Activated naive CD4-positive, alpha-beta T cell treated with anti-CD3 and anti-CD28 coated beads, Interleukin-2, amount 10 ng/mL, durations not matched to agents 7 days and 5 days (primary cell): Measurements from ENCODE around the gene ANKRD17.
A peak's percentile ranks its signal among the peaks of the same experiment; 100 is the strongest.

ENCODE experiments used
- CTCF ChIA-PET: fragments of 350-600 bp; sonication (Branson Sonifier 250); formaldehyde crosslinking; loops from one replicate; lab custom pipeline; 2021; ENCODE audit warnings: antibody characterized with exemption; lab: Charles Lee
- DNase-seq: peaks from one replicate; pipeline ENCODE4 v3.0.0-alpha.2; 2020
- H3K27ac Mint-ChIP-seq: one replicate; pipeline ENCODE4 v1.8.0; 2021; ENCODE audit warnings: mild to moderate bottlenecking, moderate library complexity, mixed read lengths
- H3K27me3 Mint-ChIP-seq: one replicate; pipeline ENCODE4 v1.8.0; 2021; ENCODE audit warnings: mild to moderate bottlenecking, mixed read lengths
- H3K36me3 Mint-ChIP-seq: one replicate; pipeline ENCODE4 v1.8.0; 2021; ENCODE audit warnings: mixed read lengths
- H3K4me1 Mint-ChIP-seq: one replicate; pipeline ENCODE4 v1.8.0; 2021; ENCODE audit warnings: mixed read lengths
- H3K4me3 Mint-ChIP-seq: one replicate; pipeline ENCODE4 v1.8.0; 2021; ENCODE audit warnings: mild to moderate bottlenecking, moderate library complexity, mixed read lengths
- H3K9me3 Mint-ChIP-seq: one replicate; pipeline ENCODE4 v1.8.0; 2021; ENCODE audit warnings: mixed read lengths

The ANKRD17 gene

GRCh38 chr4:73092868-73093267, 165.7 kb downstream of the ANKRD17 start:
- no peak overlapping the region for H3K4me3 Mint-ChIP-seq
- no peaks in the 10 kb centered on the region for H3K9me3 Mint-ChIP-seq
- H3K36me3 Mint-ChIP-seq, result peaks cover 25% of the 10 kb centered on the region
- H3K27me3 Mint-ChIP-seq, result no peaks in the 10 kb centered on the region
- no peaks in the 10 kb centered on the region for H3K4me1 Mint-ChIP-seq
- CTCF ChIA-PET, result no interaction called here
- no peak for DNase-seq
- H3K27ac Mint-ChIP-seq, result peak overlapping the region; percentile 19

DNA sequence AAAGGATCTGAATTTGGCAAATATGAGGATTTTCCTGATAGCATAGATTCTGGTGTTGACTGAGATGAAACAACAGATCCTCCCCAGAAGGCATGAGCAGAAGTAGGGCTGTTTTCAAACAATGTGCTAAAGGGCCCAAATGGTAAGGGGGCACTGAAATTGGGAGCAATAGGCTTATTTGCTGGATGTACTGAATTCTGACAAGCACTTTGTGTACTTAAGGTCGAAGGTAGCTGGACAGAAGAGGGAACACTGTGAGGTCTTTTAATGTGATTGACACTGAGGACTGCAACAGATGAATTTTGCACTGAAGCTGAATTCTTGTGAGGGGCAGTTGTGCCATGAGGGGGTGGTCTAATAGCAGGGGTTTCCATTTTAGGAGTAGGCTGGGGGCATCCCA, 167.9 kb downstream of the ANKRD17 start:
- no peak overlapping the region for H3K4me3 Mint-ChIP-seq
- CTCF ChIA-PET, result no interaction called here
- peaks cover 32% of the 10 kb centered on the region for H3K36me3 Mint-ChIP-seq
- H3K4me1 Mint-ChIP-seq, result peaks cover 6% of the 10 kb centered on the region
- no peaks in the 10 kb centered on the region for H3K27me3 Mint-ChIP-seq
- no peak for DNase-seq
- H3K27ac Mint-ChIP-seq, result no peak overlapping the region
- no peaks in the 10 kb centered on the region for H3K9me3 Mint-ChIP-seq

DNA sequence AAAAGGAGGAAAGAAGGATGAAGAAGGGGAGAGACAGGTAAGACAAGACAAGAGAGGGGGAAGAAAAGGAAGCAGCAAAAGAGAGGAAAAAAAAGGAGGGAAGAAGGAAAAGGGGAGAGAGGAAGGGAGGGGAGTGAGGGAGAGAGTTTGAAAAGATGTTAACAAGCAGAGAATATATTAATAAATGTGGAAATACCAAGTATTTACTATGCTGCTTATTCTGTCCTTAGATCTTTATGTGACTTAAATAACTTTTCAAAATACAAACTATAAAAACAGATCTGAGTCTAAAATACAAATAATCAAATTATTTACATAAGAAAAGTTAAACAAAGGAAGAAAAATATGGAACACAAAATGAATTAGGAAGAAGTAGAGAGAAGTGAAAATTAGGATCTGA, 170.7 kb downstream of the ANKRD17 start:
- CTCF ChIA-PET, result no interaction called here
- peaks cover 39% of the 10 kb centered on the region for H3K36me3 Mint-ChIP-seq
- peaks cover 8% of the 10 kb centered on the region for H3K4me1 Mint-ChIP-seq
- peak overlapping the region; percentile 4 for H3K27ac Mint-ChIP-seq
- no peak for DNase-seq
- no peaks in the 10 kb centered on the region for H3K9me3 Mint-ChIP-seq
- H3K27me3 Mint-ChIP-seq, result no peaks in the 10 kb centered on the region
- no peak overlapping the region for H3K4me3 Mint-ChIP-seq

GRCh38 chr4:73086095-73086868, 172.3 kb downstream of the ANKRD17 start:
- peaks cover 8% of the 10 kb centered on the region for H3K4me1 Mint-ChIP-seq
- no peak for DNase-seq
- H3K4me3 Mint-ChIP-seq, result peak overlapping the region; percentile 54
- H3K9me3 Mint-ChIP-seq, result no peaks in the 10 kb centered on the region
- H3K27ac Mint-ChIP-seq, result peak overlapping the region; percentile 81
- H3K36me3 Mint-ChIP-seq, result peaks cover 35% of the 10 kb centered on the region
- no peaks in the 10 kb centered on the region for H3K27me3 Mint-ChIP-seq
- CTCF ChIA-PET, result interaction anchor here (0.6 to 0.7 kb wide), 2 partner anchors 9 to 170 kb away, joined by 3 read pairs; no protein-coding TSS in a partner anchor

DNA sequence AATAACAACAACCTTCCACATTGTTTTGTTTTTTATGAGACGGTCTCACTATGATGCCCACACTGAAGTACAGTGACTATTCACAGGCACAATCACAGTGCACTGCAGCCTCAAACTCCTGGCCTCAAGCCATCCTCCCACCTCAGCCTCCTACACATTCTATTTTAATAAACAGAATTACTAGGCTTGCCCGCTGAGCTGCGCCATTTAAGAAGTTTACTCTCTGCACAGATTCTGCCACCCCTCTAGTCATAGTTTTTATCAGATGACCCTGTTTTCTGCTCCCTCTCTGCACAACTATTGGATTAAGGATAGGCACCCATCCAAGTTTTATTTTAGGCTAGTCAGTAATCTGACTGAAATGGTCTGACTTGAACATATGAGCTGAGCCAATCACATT, 177.8 kb downstream of the ANKRD17 start:
- H3K36me3 Mint-ChIP-seq, result peaks cover 39% of the 10 kb centered on the region
- H3K4me1 Mint-ChIP-seq, result peaks cover 6% of the 10 kb centered on the region
- no peak overlapping the region for H3K27ac Mint-ChIP-seq
- H3K4me3 Mint-ChIP-seq, result no peak overlapping the region
- DNase-seq, result no peak
- H3K9me3 Mint-ChIP-seq, result no peaks in the 10 kb centered on the region
- CTCF ChIA-PET, result no interaction called here
- H3K27me3 Mint-ChIP-seq, result no peaks in the 10 kb centered on the region

GRCh38 chr4:73075832-73076231, 182.8 kb downstream of the ANKRD17 start:
- Mint-ChIP-seq H3K27me3 (no peaks in the 10 kb centered on the region), H3K36me3 (peaks cover 35% of the 10 kb centered on the region), H3K4me1 (no peaks in the 10 kb centered on the region), H3K9me3 (no peaks in the 10 kb centered on the region), H3K27ac (peak overlapping the region; percentile 71), H3K4me3 (no peak overlapping the region)
- CTCF ChIA-PET, result no interaction called here
- no peak for DNase-seq

- H3K4me3 Mint-ChIP-seq, result peak overlapping the region; percentile 77
- H3K9me3 Mint-ChIP-seq, result no peaks in the 10 kb centered on the region
- CTCF ChIA-PET, result interaction anchor here (1.9 kb wide), 1 partner anchor 9 kb away, joined by 6 read pairs; no protein-coding TSS in a partner anchor
- H3K27me3 Mint-ChIP-seq, result peaks cover 5% of the 10 kb centered on the region
- H3K4me1 Mint-ChIP-seq, result peaks cover 32% of the 10 kb centered on the region
- H3K36me3 Mint-ChIP-seq, result peaks cover 17% of the 10 kb centered on the region
- peak overlapping the region; percentile 94 for H3K27ac Mint-ChIP-seq
- DNase-seq, result no peak
Measured at GRCh38 chr4:73070074-73070390, 188.6 kb downstream of the ANKRD17 start.

- CTCF ChIA-PET, result interaction anchor here (1.9 kb wide), 1 partner anchor 10 kb away, joined by 6 read pairs; no protein-coding TSS in a partner anchor
- H3K27me3 Mint-ChIP-seq, result peaks cover 5% of the 10 kb centered on the region
- H3K27ac Mint-ChIP-seq, result peak within 1 kb of the TSS; percentile 94
- peaks cover 18% of the 10 kb centered on the region for H3K36me3 Mint-ChIP-seq
- H3K4me3 Mint-ChIP-seq, result peak within 1 kb of the TSS; percentile 77
- peak; percentile 95 for DNase-seq
- H3K9me3 Mint-ChIP-seq, result no peaks in the 10 kb centered on the region
- peaks cover 33% of the 10 kb centered on the region for H3K4me1 Mint-ChIP-seq
Measured at GRCh38 chr4:73069338-73070073, 189.1 kb downstream of the ANKRD17 start, which contains the start of gene COX18. TSS of gene COX18 (minus strand) at chr4:73069716. CDS start at chr4:73069649, 67 bp downstream.

- peaks cover 36% of the 10 kb centered on the region for H3K4me1 Mint-ChIP-seq
- H3K4me3 Mint-ChIP-seq, result peak overlapping the region; percentile 77
- H3K36me3 Mint-ChIP-seq, result peaks cover 24% of the 10 kb centered on the region
- peak overlapping the region; percentile 94 for H3K27ac Mint-ChIP-seq
- H3K27me3 Mint-ChIP-seq, result peaks cover 5% of the 10 kb centered on the region
- no peak for DNase-seq
- H3K9me3 Mint-ChIP-seq, result no peaks in the 10 kb centered on the region
- CTCF ChIA-PET, result no interaction called here
Measured at GRCh38 chr4:73068491-73069337, 189.9 kb downstream of the ANKRD17 start.

- DNase-seq, result no peak
- Mint-ChIP-seq H3K36me3 (peaks cover 23% of the 10 kb centered on the region), H3K27ac (peak overlapping the region; percentile 94), H3K9me3 (no peaks in the 10 kb centered on the region), H3K4me3 (peak overlapping the region; percentile 77), H3K4me1 (peaks cover 39% of the 10 kb centered on the region), H3K27me3 (peaks cover 5% of the 10 kb centered on the region)
- CTCF ChIA-PET, result no interaction called here
Measured at GRCh38 chr4:73067971-73068394, 190.6 kb downstream of the ANKRD17 start.

DNA sequence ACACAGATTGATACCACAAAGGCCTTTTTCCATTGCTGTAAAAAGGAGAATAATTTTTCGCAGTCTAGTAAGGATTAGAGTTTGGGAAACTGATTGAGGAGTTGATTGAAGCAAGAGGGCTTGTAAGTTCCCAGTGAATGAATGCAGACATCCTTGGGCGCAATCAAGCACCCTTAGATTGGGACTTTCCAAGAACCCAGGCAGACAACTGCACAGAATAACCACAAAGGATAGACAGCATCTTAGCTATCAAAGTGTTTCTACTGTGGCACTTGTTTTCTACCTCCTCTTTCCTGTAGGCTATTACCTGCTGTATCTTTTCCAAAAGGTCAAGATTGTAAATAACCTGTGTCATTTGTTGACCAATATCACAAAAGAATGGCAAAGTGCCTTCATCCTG, 191.7 kb downstream of the ANKRD17 start:
- Mint-ChIP-seq H3K36me3 (peaks cover 29% of the 10 kb centered on the region), H3K4me3 (peak overlapping the region; percentile 16), H3K4me1 (peaks cover 39% of the 10 kb centered on the region), H3K27ac (peak overlapping the region; percentile 58), H3K27me3 (peaks cover 5% of the 10 kb centered on the region), H3K9me3 (no peaks in the 10 kb centered on the region)
- peak; percentile 34 for DNase-seq
- CTCF ChIA-PET, result interaction anchor here (1.0 to 1.2 kb wide), 2 partner anchors 28 to 190 kb away, joined by 4 read pairs; no protein-coding TSS in a partner anchor

DNA sequence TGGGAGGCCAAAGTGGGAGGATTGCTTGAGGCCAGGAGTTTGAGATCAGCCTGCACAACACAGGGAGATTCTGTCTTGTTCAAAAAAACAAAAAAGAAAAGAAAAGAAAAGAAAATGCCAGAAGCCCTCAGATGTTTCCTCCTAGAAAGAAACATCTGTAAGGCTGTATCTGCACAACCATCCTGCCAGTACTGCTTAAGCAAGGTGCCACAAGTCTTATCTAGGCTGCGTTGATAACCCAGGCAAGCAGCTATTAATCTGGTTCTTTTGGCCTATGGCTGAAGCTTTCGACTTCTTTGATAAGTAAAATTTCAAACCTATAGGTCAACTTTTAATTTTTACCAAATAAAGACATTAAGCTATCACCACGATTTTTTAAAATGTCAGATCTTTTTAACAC, 192.2 kb downstream of the ANKRD17 start:
- DNase-seq, result no peak
- no peak overlapping the region for H3K4me3 Mint-ChIP-seq
- CTCF ChIA-PET, result interaction anchor here (1.0 to 1.2 kb wide), 2 partner anchors 28 to 191 kb away, joined by 4 read pairs; no protein-coding TSS in a partner anchor
- H3K36me3 Mint-ChIP-seq, result peaks cover 33% of the 10 kb centered on the region
- no peak overlapping the region for H3K27ac Mint-ChIP-seq
- no peaks in the 10 kb centered on the region for H3K9me3 Mint-ChIP-seq
- peaks cover 5% of the 10 kb centered on the region for H3K27me3 Mint-ChIP-seq
- peaks cover 39% of the 10 kb centered on the region for H3K4me1 Mint-ChIP-seq

DNA sequence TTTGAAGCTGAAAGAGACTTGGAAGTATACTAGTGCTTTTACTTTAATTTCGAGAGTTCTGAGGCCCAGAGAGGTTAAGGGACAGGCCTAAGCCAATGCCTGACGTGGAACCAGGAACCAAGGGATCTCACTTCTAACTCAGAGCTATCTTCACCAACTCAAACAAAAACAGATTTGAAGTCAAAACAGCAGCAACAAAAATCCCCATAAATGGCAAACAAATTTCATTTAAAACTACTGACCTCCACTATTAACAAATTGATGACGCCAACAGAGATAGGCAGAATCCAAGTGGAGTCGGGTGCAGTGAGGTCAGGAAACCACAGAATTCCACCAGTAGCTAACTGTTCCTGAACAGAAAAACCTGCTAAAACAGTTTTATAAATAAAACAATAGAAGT, 194.1 kb downstream of the ANKRD17 start:
- Mint-ChIP-seq H3K27me3 (peaks cover 3% of the 10 kb centered on the region), H3K9me3 (no peaks in the 10 kb centered on the region), H3K27ac (no peak overlapping the region), H3K4me3 (no peak overlapping the region), H3K36me3 (peaks cover 42% of the 10 kb centered on the region), H3K4me1 (peaks cover 30% of the 10 kb centered on the region)
- DNase-seq, result no peak
- CTCF ChIA-PET, result interaction anchor here (0.8 to 1.4 kb wide), 2 partner anchors 191 to 192 kb away, joined by 3 read pairs; no protein-coding TSS in a partner anchor
